Inflammatory macrophage (primary cell): ENCODE measurements around the gene SMCO4.

Experiments
- DNase-seq, 2 donors: peaks; one replicate each; pipeline ENCODE4 v3.0.0-alpha.2; 2020 to 2022

The SMCO4 gene

GRCh38 chr11:93528757-93529645 lies 14.2 kb downstream of the SMCO4 start:
- peak; percentile 50 to 72 for DNase-seq

- DNase-seq = no peak
These were observed 14.9 kb downstream of the SMCO4 start for GRCh38 chr11:93528252-93528651.

DNA sequence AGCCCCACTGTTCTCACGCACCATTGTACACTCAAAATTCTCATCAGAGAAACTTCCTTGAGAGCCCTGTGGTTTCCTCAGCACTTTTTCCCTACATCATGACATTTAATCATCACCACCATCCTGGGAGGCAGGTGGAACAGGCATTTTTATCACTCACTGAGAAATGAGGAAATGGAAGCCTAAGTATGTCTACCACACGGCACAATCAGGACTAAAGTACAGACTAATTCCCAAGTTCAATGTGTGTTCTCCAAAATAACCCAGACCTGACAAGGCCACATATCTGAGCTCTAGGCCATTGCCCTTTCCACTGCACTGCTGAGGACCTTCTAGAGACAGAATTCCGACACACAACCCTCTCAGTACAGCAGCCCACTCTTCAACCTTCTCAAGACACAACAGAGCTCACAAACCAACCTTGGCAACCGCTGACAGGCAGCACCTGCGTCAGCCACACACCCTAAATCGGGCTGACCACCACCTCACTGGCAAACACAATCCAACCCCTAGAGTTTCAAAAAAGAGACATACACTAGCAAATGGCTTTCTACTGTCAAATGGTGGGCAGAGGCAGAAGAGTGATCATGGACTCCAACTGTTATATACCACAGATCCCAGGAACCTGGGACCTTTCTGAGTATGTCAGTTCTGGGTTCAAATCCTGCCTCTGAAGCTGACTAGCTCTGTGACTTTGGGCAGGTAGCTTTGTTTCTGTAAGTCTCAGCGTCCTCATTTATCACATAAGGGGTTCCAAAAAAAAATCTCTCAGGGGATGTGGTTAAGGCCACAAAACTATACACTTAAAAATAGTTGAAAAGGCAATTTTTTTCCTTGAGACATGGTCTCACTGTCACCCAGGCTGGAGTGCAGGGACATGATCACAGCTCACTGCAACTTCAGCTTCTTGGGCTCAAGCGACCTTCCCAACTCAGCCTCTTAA lies 16.3 kb downstream of the SMCO4 start:
- no peak for DNase-seq

DNA sequence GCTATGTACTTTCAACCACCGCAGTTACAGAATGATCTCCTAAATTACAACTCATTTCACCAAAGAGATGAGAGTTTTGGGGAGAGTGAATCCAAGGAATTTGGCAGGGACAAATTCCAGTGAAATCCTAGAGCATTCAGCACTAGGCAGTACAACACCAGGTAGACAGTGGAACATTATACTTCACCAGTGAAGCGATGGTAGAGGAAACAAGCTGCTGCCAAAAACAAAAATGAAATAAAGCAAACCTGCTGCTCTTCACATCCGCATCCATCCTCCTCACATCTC lies 16.9 kb downstream of the SMCO4 start:
- DNase-seq = no peak

DNA sequence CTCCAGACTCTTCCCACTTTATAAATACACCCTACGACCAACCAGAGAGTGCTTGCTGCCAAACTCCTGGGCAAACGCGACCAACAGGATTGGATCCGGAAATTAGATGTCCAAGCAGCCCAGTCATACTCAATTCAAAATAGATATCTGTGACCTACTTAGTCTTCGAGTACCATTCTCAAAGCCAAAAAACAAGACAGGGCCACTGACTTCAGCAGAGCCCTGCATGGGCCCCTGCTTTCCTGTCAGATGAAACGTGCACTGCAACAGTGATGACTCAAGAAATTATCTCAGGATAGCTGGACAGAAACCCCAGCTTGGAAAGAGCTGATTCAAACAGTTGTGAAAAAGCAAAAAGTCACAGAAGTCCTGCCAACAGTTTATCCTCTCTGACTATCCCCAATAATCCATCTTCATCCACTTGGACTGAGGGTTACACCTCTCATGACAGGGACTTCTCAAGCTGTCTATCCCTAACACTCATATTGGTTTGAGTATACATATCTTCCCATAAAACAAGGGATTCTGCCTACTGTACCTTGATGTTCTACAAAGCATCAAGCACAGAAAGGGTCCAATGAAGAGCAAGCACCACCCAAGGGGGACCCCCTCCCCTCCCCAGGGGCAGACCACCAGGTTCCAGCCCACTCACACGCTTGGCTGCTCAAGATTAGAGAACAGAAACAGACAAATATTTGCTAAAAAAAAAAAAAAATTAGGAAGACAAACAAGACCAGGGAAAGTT lies 17.4 kb downstream of the SMCO4 start:
- DNase-seq = peak; percentile 22 to 37

DNA sequence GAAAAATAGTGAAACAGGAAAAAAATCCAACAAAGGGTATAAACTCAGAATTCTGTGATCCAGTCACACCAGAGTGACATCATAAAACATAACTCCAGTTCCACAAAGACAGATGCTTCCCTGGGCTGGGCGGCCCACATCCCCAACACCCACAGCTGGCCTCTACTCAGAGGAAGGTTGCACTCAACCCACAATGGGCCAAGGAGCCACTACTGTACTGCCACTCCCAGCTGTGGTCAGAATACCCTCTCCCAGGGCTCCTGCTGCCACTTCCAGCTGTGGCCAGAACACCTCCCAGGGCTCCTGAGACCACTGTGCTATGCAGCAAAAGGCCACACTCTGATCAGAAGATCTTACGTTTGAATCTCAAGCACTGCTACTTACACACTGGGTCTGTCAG lies 18.3 kb downstream of the SMCO4 start:
- peak; percentile 66 to 82 for DNase-seq

- DNase-seq = no peak
These were observed 19.0 kb downstream of the SMCO4 start for GRCh38 chr11:93524173-93524536.

GRCh38 chr11:93520726-93521509 lies 22.3 kb downstream of the SMCO4 start:
- no peak for DNase-seq

DNA sequence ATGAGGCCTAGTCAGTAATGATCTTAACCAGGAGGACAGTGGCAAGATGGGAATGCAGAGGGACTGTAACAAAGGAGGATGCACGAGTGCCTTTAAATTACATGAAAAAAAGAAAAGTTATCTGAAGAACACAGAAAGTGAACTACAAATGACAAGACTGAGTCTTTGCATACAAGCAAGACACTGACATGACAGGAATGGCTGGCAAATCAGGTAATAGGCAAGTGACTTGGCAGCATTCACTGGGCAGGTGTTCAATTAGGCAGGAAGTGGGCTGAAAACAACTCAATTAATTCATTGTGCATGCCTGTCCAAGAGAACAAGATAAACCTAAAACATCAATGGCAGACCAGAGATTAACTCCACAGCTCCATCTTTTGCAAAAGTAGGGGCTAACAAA lies 24.0 kb downstream of the SMCO4 start:
- no peak for DNase-seq

DNA sequence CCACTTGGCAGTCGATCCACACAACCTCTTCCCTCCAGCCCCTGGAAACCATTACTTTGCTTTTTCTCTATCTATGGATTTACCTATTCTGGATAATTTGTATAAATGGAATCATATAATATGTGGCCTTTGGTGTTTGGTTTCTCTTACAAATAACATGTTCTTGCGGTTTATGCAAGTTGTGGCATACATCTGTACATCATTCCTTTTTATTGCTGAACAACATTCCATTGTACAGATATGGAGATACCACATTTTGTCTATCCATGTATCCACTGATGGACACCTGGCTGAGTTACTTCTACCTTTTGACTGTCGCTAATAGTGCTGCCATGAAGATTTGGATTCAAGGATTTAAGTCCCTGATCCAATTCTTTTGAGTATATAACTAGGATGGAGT lies 25.1 kb downstream of the SMCO4 start:
- DNase-seq = no peak

- DNase-seq = no peak
These were observed 25.6 kb downstream of the SMCO4 start for GRCh38 chr11:93517611-93518010.

GRCh38 chr11:93517041-93517440 lies 26.1 kb downstream of the SMCO4 start:
- DNase-seq = no peak

DNA sequence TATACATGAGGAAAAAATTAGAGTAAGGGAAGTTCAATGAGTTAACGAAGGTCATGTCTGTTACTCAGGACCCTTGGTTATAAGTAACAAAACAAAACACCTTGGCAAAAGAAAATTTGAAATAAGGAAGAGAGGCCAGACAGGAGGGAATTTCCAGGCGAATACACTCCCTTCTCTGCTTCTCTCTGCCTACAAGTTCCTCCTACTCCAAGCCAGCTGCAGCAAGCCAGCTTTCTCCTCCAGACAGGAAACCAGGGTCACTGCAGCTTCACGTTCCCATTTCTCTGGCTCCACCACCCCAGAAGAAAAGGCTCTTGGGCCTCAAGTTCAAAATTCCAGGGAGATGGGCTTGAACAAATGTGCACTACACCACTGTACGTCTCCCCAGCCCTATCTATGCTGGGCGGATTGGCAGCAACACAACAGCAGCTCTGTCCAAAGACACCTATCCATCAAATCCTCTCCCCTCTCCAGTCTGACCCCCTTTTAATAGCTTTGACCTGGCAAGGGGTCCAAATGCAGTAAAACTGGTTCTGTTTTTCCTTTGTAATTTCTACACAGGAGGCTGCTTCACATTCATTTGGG lies 27.7 kb downstream of the SMCO4 start:
- DNase-seq = peak; percentile 26 to 66

DNA sequence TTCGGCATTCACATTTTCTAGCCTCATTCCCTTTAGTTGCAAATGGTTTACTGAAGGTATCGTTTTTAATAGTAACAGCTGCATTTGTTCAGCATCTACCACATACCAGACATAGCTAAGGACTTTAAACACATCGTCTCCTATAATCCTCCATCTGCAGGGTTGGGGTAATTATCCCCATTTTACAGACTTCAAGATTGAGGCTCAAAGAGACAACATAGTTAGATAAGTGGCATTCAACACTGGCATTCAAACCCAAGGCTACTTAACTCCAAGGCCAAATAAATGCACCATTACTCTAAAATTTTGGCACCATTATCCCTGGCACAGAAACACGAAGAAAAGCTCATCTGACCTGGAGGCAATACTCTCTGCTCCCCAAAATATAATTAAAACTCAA lies 28.5 kb downstream of the SMCO4 start:
- no peak for DNase-seq

DNA sequence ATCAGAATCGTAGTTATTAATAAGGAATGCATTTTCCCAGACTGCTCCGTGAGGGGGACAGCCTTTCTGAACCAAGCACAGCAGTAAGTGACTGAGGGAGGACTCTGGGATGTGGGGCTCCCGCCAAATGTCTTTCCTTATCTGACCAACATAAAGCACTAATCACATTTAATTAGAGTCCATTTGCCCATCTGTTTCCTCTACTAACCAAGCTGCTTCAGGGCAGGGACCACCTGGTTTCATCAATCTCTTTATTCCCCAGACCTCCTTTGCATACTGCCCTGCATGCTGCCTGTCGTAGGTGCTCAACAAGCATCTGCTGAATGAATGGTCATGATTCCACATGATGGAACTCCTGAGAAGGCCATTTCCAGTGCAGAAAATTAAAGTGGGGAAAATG lies 29.4 kb downstream of the SMCO4 start:
- no peak for DNase-seq

DNA sequence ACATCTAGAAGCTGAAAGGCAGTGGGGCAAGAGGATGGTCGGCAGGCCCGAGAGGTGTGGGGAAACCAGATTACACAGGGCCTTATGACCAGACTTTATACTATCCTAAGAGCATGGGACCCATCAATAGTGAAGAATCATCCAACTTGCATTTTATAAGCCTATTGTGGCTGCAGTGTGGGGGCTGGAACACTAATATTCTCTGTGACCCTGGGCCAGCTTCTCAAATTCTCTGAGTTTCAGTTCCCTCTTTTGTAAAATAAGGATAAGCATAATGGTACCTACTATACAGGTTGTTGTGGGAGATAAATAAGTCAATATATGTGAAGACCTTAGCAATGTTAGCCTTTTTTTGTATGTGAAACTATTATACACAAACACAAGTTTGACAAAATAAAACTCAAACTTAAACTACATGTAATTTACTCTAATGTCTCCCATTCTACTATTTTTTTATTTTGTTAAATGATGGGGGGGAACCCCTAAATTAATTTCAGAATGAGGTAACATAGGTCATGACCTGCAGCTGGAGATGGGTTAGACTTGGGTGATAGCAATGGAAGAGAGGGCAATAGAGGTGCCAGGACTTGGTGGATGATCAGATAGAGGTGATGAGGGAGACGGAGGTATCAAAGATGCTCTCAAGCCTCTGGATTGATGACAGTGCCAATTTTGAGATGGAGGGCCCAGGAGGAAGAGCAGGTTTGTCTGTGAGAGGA lies 30.1 kb downstream of the SMCO4 start:
- DNase-seq = peak; percentile 71 to 77

GRCh38 chr11:93512073-93512475 lies 31.1 kb downstream of the SMCO4 start:
- no peak for DNase-seq

- DNase-seq = peak; percentile 10 to 54
These were observed 32.9 kb downstream of the SMCO4 start for GRCh38 chr11:93510196-93510873.

DNA sequence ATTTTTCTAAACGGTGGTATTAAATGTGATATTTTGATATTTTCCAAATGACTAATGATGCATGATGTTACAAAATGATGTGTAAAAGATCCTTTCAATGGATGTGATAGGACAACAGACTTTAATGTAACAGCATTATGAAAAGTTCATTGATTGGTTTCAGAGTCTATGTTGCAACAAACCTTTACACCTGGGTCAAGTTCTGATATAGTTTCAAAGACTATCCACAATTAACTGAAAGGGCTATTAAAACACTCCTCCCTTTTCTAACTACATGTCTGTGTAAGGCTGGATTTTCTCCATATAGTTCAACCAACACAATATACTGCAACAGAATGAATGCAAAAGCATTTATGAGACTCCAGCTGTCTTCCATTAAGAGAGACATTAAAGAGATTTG lies 35.7 kb downstream of the SMCO4 start:
- no peak for DNase-seq

GRCh38 chr11:93505703-93506102 lies 37.5 kb downstream of the SMCO4 start:
- DNase-seq = no peak
